ENCODE measurements around the gene RO60.
"Not testable (repeated sequence)": the region's sequence is repeated elsewhere in the genome, so short reads cannot be mapped to it uniquely, and the experiment has no call there.

RO60 gene

DNA sequence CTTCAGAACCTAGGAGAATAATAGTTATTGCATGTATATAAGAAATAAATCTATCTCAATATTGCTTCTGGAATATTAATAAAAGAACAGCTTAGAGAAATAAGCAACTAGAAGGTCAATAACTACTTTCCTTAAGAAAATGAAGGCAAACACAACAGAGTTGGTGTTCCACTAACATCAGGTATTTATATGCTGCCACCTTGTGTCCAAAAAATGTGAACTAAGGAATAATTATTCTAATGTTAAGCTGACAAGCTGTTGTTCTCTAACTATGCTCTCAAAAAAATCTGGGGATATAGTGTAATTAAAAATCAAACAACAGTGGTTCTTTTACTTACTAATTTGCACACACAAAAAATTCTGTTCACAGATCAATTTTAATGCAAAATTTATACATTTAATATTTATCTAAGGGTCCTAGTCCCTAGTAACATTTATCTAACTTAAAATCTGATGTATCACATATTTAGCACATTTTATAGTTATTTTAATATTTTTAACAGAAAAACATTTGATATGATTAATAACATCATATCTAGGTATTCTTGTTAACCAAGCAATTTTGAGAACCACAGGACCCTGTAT is 39.9 kb upstream of the RO60 start:
- TF ChIP-seq, protein P1, sequence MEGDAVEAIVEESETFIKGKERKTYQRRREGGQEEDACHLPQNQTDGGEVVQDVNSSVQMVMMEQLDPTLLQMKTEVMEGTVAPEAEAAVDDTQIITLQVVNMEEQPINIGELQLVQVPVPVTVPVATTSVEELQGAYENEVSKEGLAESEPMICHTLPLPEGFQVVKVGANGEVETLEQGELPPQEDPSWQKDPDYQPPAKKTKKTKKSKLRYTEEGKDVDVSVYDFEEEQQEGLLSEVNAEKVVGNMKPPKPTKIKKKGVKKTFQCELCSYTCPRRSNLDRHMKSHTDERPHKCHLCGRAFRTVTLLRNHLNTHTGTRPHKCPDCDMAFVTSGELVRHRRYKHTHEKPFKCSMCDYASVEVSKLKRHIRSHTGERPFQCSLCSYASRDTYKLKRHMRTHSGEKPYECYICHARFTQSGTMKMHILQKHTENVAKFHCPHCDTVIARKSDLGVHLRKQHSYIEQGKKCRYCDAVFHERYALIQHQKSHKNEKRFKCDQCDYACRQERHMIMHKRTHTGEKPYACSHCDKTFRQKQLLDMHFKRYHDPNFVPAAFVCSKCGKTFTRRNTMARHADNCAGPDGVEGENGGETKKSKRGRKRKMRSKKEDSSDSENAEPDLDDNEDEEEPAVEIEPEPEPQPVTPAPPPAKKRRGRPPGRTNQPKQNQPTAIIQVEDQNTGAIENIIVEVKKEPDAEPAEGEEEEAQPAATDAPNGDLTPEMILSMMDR (IDR thresholded peaks at IDR 0.05; ENCODE audit: control insufficient read depth, insufficient read depth, low read depth, low read length, missing control alignments) = peak; percentile 35
- DNase-seq (ENCODE audit: low read depth) = peak; percentile 40
- no peak overlapping the region for H3K4me3 ChIP-seq (ENCODE audit: control insufficient read depth, low read depth, low read length)

DNA sequence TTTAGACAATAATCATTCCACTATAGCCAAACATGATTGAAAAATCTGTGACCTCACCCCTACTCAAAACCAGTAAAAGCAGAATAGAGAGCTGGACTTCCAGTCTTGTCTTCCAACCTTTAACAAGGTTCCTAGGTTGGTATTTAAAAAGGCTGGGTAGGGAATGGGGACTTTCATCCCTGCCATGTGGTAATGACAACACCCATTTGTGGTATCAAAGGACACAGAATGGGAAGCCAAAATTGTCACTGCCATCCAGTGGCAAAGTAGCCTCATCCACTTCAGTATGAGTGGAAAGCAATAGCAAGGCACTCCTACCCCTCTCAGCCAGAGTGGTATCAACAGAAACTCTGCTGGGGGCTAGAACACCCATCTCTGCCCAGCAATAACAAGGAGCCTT is 34.2 kb upstream of the RO60 start:
- TF ChIP-seq, protein P1 (IDR thresholded peaks at IDR 0.05; ENCODE audit: control insufficient read depth, insufficient read depth, low read depth, low read length, missing control alignments) = no peak
- no peak overlapping the region for H3K4me3 ChIP-seq (ENCODE audit: control insufficient read depth, low read depth, low read length)
- no peak for DNase-seq (ENCODE audit: low read depth)

GRCh38 chr1:193030280-193030679 is 29.1 kb upstream of the RO60 start:
- TF ChIP-seq, protein P1 (IDR thresholded peaks at IDR 0.05; ENCODE audit: control insufficient read depth, insufficient read depth, low read depth, low read length, missing control alignments) = no peak
- H3K4me3 ChIP-seq (ENCODE audit: control insufficient read depth, low read depth, low read length) = no peak overlapping the region
- no peak for DNase-seq (ENCODE audit: low read depth)

DNA sequence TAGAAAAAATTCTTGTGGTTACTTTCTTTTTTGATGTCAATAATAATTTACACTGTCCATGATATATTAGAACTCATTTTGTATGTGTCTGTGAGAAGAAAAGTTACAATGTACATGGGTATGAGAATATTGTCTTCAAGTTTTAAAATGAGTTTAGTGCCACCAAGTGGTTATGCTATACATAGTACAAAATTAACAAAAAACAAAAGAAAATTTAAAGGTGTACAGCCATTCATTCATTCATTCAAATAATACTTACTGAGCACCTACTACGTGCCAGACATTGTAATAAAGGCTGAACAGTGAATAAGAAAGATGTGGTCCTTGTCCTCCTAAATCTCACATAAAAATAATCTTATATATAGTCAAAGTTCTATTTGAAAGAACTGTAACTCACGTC is 28.0 kb upstream of the RO60 start:
- no peak for DNase-seq (ENCODE audit: low read depth)
- TF ChIP-seq, protein P1 (IDR thresholded peaks at IDR 0.05; ENCODE audit: control insufficient read depth, insufficient read depth, low read depth, low read length, missing control alignments) = peak; percentile 17
- H3K4me3 ChIP-seq (ENCODE audit: control insufficient read depth, low read depth, low read length) = no peak overlapping the region

DNA sequence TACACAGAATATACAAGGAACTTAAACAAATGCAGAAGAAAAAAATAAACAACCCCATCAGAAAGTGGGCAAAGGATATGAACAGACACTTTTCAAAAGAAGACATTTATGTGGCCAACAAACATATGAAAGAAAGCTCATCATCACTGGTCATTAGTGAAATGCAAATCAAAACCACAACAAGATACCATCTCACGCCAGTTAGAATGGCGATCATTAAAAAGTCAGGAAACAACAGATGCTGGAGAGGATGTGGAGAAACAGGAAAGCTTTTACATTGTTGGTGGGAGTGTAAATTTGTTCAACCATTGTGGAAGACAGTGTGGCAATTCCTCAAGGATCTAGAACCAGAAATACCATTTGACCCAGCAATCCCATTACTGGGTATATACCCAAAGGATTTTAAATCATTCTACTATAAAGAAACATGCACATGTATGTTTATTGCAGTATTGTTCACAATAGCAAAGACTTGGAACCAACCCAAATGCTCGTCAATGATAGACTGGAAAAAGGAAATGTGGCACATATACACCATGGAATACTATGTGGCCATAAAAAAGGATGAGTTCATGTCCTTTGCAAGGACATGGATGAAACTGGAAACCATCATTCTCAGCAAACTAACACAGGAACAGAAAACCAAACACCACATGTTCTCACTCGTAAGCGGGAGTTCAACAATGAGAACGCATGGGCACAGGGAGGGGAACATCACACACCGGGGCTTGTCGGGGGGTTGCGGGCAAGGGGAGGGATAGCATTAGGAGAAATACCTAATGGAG is 26.6 kb upstream of the RO60 start:
- not testable (repeated sequence) for H3K4me3 ChIP-seq (ENCODE audit: control insufficient read depth, low read depth, low read length); DNase-seq (ENCODE audit: low read depth)

DNA sequence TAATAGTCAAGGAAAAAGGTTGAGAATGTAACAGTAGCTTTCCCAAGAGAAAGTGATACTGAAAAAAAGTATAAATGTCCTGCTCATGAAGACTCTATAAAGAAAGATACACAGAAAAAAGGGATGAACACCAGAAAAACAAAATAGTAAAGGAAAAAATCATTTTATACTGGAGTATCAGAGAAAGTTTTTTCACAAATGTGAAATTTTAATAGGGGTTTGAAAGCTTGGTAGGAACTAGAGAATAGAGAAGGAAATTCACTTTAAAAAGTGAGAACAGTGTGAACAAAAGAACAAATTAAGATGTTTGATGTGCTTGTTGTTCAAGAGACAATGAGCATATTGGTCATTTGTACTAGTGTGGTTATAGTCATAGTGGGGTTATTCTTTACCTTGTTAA is 25.8 kb upstream of the RO60 start:
- TF ChIP-seq, protein P1 (IDR thresholded peaks at IDR 0.05; ENCODE audit: control insufficient read depth, insufficient read depth, low read depth, low read length, missing control alignments) = no peak
- H3K4me3 ChIP-seq (ENCODE audit: control insufficient read depth, low read depth, low read length) = no peak overlapping the region
- no peak for DNase-seq (ENCODE audit: low read depth)

DNA sequence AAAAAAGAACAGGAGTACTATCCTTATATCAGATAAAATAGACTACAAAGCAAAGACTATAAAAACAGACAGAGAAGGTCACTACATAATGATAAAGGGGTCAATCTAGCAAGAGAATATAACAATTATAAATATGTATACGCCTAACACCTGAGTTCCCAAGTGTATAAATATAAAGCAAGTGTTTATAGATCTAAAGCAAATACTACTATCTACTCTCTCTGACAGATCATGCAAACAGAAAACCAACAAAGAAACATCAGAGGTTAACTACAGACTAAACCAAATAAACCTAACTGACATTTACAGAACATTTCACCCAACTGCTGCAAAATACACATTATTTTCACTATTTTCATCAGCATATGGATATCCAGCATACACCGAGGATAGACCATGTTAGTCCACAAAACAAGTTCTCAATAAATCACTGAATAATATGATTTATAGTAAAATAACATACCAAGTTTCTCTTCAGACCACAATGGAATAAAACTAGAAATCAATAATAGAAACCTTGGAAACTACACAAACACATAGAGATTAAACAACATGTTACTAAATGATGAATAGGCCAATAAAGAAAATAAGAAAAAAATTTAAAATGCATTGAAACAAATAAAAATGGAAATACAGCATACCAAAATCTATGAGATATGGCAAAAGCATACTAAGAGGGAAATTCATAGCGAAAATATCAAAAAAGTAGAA is 22.9 kb upstream of the RO60 start:
- TF ChIP-seq, protein P1 (IDR thresholded peaks at IDR 0.05; ENCODE audit: control insufficient read depth, insufficient read depth, low read depth, low read length, missing control alignments) = no peak
- H3K4me3 ChIP-seq (ENCODE audit: control insufficient read depth, low read depth, low read length) = no peak overlapping the region
- no peak for DNase-seq (ENCODE audit: low read depth)
